Peyer's patch (tissue), 4 donors: ENCODE data around the gene GNAZ. TPM values are rescaled to one million over a fixed set of nuclear protein-coding genes. Genes with fewer than 3 reads are reported as not detected.

Experiments used
- DNase-seq, 3 donors: peaks; one replicate each; pipeline ENCODE4 v3.0.0-alpha.2; 2017 to 2019
- H3K27ac ChIP-seq, 4 donors: fragments of 200-600 bp; sonication (generic); one replicate each; pipeline ENCODE4 v1.5.1; 2016 to 2019
- H3K27me3 ChIP-seq, 2 donors: fragments of 200-600 bp; sonication (generic); one replicate each; pipeline ENCODE4 v1.5.1; 2019
- H3K36me3 ChIP-seq, 3 donors: fragments of 200-600 bp; sonication (generic); one replicate each; pipeline ENCODE4 v1.5.1; 2016 to 2019
- H3K4me1 ChIP-seq, 4 donors: fragments of 200-600 bp; sonication (generic); one replicate each; pipeline ENCODE4 v1.5.1; 2016 to 2019
- H3K4me3 ChIP-seq, 4 donors: fragments of 200-600 bp; sonication (generic); 1 replicate in 3 of 4; 2 replicates in 1 of 4; pipeline ENCODE4 v1.5.1; 2016 to 2019; ENCODE audit warnings: mild to moderate bottlenecking in 1 of 4
- H3K9me3 ChIP-seq, 4 donors: fragments of 200-600 bp; sonication (generic); one replicate each; pipeline ENCODE4 v1.5.1; 2016 to 2019; ENCODE audit warnings: mild to moderate bottlenecking in 1 of 4
- CTCF ChIP-seq, 6 experiments: fragments of 450-650 bp in 4 of 6; fragments of 200-600 bp in 2 of 6; sonication (generic) in 1 of 6; IDR thresholded peaks; one replicate each; pipeline ENCODE4 v1.5.1; 2017 to 2019; ENCODE audit warnings: antibody characterized with exemption in 6 of 6, mild to moderate bottlenecking in 3 of 6, moderate library complexity in 1 of 6
- POLR2A ChIP-seq, 2 donors: fragments of 450-650 bp; IDR thresholded peaks; one replicate each; pipeline ENCODE4 v1.5.1; 2017; ENCODE audit warnings: antibody characterized with exemption in 2 of 2, mild to moderate bottlenecking in 2 of 2, moderate library complexity in 2 of 2
- total RNA-seq, 4 donors: library from RNA; depleted of rRNA; stranded (reverse); fragments of >200 nt; gene quantifications; one replicate each; pipeline ENCODE4 v1.1.0, GENCODE V29; 2016

Gene GNAZ
- total RNA-seq, 4 donors from 2014 or later, result 0.35 to 3.5 (median 1.9) TPM

GRCh38 chr22:23029521-23030228 is 40.6 kb upstream of the GNAZ start:
- H3K9me3 ChIP-seq, result no peaks in the 10 kb centered on the region
- H3K27ac ChIP-seq, result no peak overlapping the region
- no peak for TF ChIP-seq POLR2A (IDR thresholded peaks at IDR 0.05)
- TF ChIP-seq CTCF (IDR thresholded peaks at IDR 0.05), result no peak

GRCh38 chr22:23031381-23031780 is 38.9 kb upstream of the GNAZ start:
- DNase-seq, result no peak
- H3K4me3 ChIP-seq, result no peak overlapping the region
- H3K36me3 ChIP-seq, result no peaks in the 10 kb centered on the region
- no peaks in the 10 kb centered on the region for H3K27me3 ChIP-seq
- TF ChIP-seq CTCF (IDR thresholded peaks at IDR 0.05), result no peak
- no peak for TF ChIP-seq POLR2A (IDR thresholded peaks at IDR 0.05)
- H3K27ac ChIP-seq, result no peak overlapping the region
- H3K9me3 ChIP-seq, result no peaks in the 10 kb centered on the region
- H3K4me1 ChIP-seq, result no peaks in the 10 kb centered on the region

More at GRCh38 chr22:23029521-23030228, 40.6 kb upstream of the GNAZ start:
- no peak overlapping the region for H3K4me3 ChIP-seq
- no peaks in the 10 kb centered on the region for H3K36me3 ChIP-seq
- DNase-seq, result no peak
- no peaks in the 10 kb centered on the region for H3K4me1 ChIP-seq
- no peaks in the 10 kb centered on the region for H3K27me3 ChIP-seq

GRCh38 chr22:23031786-23032185 is 38.5 kb upstream of the GNAZ start:
- Histone ChIP-seq H3K9me3 (no peaks in the 10 kb centered on the region), H3K4me1 (no peaks in the 10 kb centered on the region), H3K27ac (no peak overlapping the region), H3K36me3 (no peaks in the 10 kb centered on the region), H3K27me3 (no peaks in the 10 kb centered on the region), H3K4me3 (no peak overlapping the region)
- TF ChIP-seq POLR2A (IDR thresholded peaks at IDR 0.05) (no peak), CTCF (IDR thresholded peaks at IDR 0.05) (no peak)
- DNase-seq, result no peak

GRCh38 chr22:23032658-23033057 is 37.7 kb upstream of the GNAZ start:
- no peaks in the 10 kb centered on the region for H3K27me3 ChIP-seq
- TF ChIP-seq POLR2A (IDR thresholded peaks at IDR 0.05) (no peak), CTCF (IDR thresholded peaks at IDR 0.05) (no peak)

GRCh38 chr22:23033116-23033905 is 37.0 kb upstream of the GNAZ start:
- H3K4me1 ChIP-seq, result no peaks in the 10 kb centered on the region
- no peaks in the 10 kb centered on the region for H3K36me3 ChIP-seq
- no peak for DNase-seq
- H3K4me3 ChIP-seq, result no peak overlapping the region
- H3K27ac ChIP-seq, result no peak overlapping the region
- no peaks in the 10 kb centered on the region for H3K27me3 ChIP-seq
- TF ChIP-seq POLR2A (IDR thresholded peaks at IDR 0.05) (no peak), CTCF (IDR thresholded peaks at IDR 0.05) (no peak)
- H3K9me3 ChIP-seq, result no peaks in the 10 kb centered on the region

More at GRCh38 chr22:23032658-23033057, 37.7 kb upstream of the GNAZ start:
- no peak overlapping the region for H3K4me3 ChIP-seq
- no peak for DNase-seq
- no peaks in the 10 kb centered on the region for H3K9me3 ChIP-seq
- H3K27ac ChIP-seq, result no peak overlapping the region
- no peaks in the 10 kb centered on the region for H3K4me1 ChIP-seq
- no peaks in the 10 kb centered on the region for H3K36me3 ChIP-seq
